IPS-20b (cell line): ENCODE results near the gene TMEM60.

Experiments used
- H3K27ac ChIP-seq: one replicate; pipeline ENCODE4 v1.5.1; 2013; ENCODE audit warnings: low read length
- H3K27me3 ChIP-seq: 2 replicates; pipeline ENCODE4 v1.6.1; 2013; ENCODE audit warnings: mild to moderate bottlenecking, low read length, inconsistent platforms; ENCODE audit not compliant: insufficient read depth
- H3K36me3 ChIP-seq: 2 replicates; pipeline ENCODE4 v1.6.1; 2013; ENCODE audit warnings: low read depth, mild to moderate bottlenecking, inconsistent platforms, low read length, moderate library complexity; ENCODE audit not compliant: insufficient read depth
- H3K4me1 ChIP-seq: 2 replicates; pipeline ENCODE4 v1.6.1; 2013; ENCODE audit warnings: mild to moderate bottlenecking, control low read depth, inconsistent platforms, low read length, moderate library complexity; ENCODE audit not compliant: insufficient read depth
- H3K4me3 ChIP-seq: 2 replicates; pipeline ENCODE4 v1.5.1; 2013; ENCODE audit warnings: mild to moderate bottlenecking, low read length, inconsistent platforms
- H3K9ac ChIP-seq: 2 replicates; pipeline ENCODE4 v1.6.1; 2013; ENCODE audit warnings: low read depth, mild to moderate bottlenecking, inconsistent platforms, low read length, moderate library complexity
- H3K9me3 ChIP-seq: 2 replicates; pipeline ENCODE4 v1.6.1; 2013; ENCODE audit warnings: mild to moderate bottlenecking, low read depth, low read length, inconsistent platforms; ENCODE audit not compliant: insufficient read depth

Gene TMEM60

GRCh38 chr7:77830649-77831355, 32.6 kb upstream of the TMEM60 start:
- Histone ChIP-seq H3K4me1 (no peaks in the 10 kb centered on the region), H3K9ac (no peak overlapping the region), H3K4me3 (no peak overlapping the region), H3K27me3 (no peaks in the 10 kb centered on the region), H3K9me3 (no peaks in the 10 kb centered on the region), H3K36me3 (no peaks in the 10 kb centered on the region), H3K27ac (no peak overlapping the region)

- H3K27me3 ChIP-seq: no peaks in the 10 kb centered on the region
- H3K9ac ChIP-seq: no peak overlapping the region
- no peak overlapping the region for H3K27ac ChIP-seq
- no peak overlapping the region for H3K4me3 ChIP-seq
- no peaks in the 10 kb centered on the region for H3K36me3 ChIP-seq
- no peaks in the 10 kb centered on the region for H3K4me1 ChIP-seq
- H3K9me3 ChIP-seq: no peaks in the 10 kb centered on the region
Observed at GRCh38 chr7:77827999-77828398, 29.8 kb upstream of the TMEM60 start.

- Histone ChIP-seq H3K4me1 (no peaks in the 10 kb centered on the region), H3K27ac (no peak overlapping the region), H3K9me3 (peaks cover 5% of the 10 kb centered on the region), H3K4me3 (no peak overlapping the region), H3K36me3 (no peaks in the 10 kb centered on the region), H3K27me3 (no peaks in the 10 kb centered on the region), H3K9ac (no peak overlapping the region)
Observed at GRCh38 chr7:77826300-77826699, 28.1 kb upstream of the TMEM60 start.

GRCh38 chr7:77825131-77825530, 26.9 kb upstream of the TMEM60 start:
- Histone ChIP-seq H3K36me3 (peaks cover 7% of the 10 kb centered on the region; the same call in 1 of the 2 replicates), H3K4me1 (no peaks in the 10 kb centered on the region), H3K27me3 (no peaks in the 10 kb centered on the region), H3K9me3 (peaks cover 17% of the 10 kb centered on the region), H3K27ac (no peak overlapping the region), H3K9ac (no peak overlapping the region), H3K4me3 (no peak overlapping the region)

GRCh38 chr7:77824636-77825035, 26.4 kb upstream of the TMEM60 start:
- Histone ChIP-seq H3K27ac (no peak overlapping the region), H3K27me3 (no peaks in the 10 kb centered on the region), H3K4me3 (no peak overlapping the region), H3K4me1 (no peaks in the 10 kb centered on the region), H3K36me3 (peaks cover 9% of the 10 kb centered on the region; the same call in 1 of the 2 replicates), H3K9ac (no peak overlapping the region), H3K9me3 (peaks cover 19% of the 10 kb centered on the region)

GRCh38 chr7:77823787-77824186, 25.6 kb upstream of the TMEM60 start:
- peaks cover 9% of the 10 kb centered on the region; the same call in 1 of the 2 replicates for H3K36me3 ChIP-seq
- no peak overlapping the region for H3K4me3 ChIP-seq
- H3K9ac ChIP-seq: no peak overlapping the region
- H3K9me3 ChIP-seq: peaks cover 19% of the 10 kb centered on the region
- H3K27ac ChIP-seq: no peak overlapping the region
- H3K4me1 ChIP-seq: no peaks in the 10 kb centered on the region
- H3K27me3 ChIP-seq: no peaks in the 10 kb centered on the region

GRCh38 chr7:77822269-77822668, 24.0 kb upstream of the TMEM60 start:
- H3K36me3 ChIP-seq: peaks cover 9% of the 10 kb centered on the region; the same call in 1 of the 2 replicates
- no peaks in the 10 kb centered on the region for H3K27me3 ChIP-seq
- H3K4me3 ChIP-seq: no peak overlapping the region
- H3K9ac ChIP-seq: no peak overlapping the region
- H3K27ac ChIP-seq: no peak overlapping the region
- H3K4me1 ChIP-seq: no peaks in the 10 kb centered on the region
- H3K9me3 ChIP-seq: peaks cover 19% of the 10 kb centered on the region

GRCh38 chr7:77820967-77821366, 22.7 kb upstream of the TMEM60 start:
- Histone ChIP-seq H3K4me3 (no peak overlapping the region), H3K27ac (no peak overlapping the region), H3K27me3 (no peaks in the 10 kb centered on the region), H3K9ac (no peak overlapping the region), H3K9me3 (peaks cover 19% of the 10 kb centered on the region), H3K36me3 (peaks cover 9% of the 10 kb centered on the region; the same call in 1 of the 2 replicates), H3K4me1 (no peaks in the 10 kb centered on the region)

GRCh38 chr7:77819021-77819420, 20.8 kb upstream of the TMEM60 start:
- no peaks in the 10 kb centered on the region for H3K27me3 ChIP-seq
- no peaks in the 10 kb centered on the region for H3K4me1 ChIP-seq
- peaks cover 19% of the 10 kb centered on the region for H3K9me3 ChIP-seq
- H3K9ac ChIP-seq: no peak overlapping the region
- peaks cover 9% of the 10 kb centered on the region; the same call in 1 of the 2 replicates for H3K36me3 ChIP-seq
- H3K4me3 ChIP-seq: no peak overlapping the region
- no peak overlapping the region for H3K27ac ChIP-seq

GRCh38 chr7:77813180-77813579, 14.9 kb upstream of the TMEM60 start:
- Histone ChIP-seq H3K4me1 (no peaks in the 10 kb centered on the region), H3K9me3 (no peaks in the 10 kb centered on the region), H3K9ac (no peak overlapping the region), H3K36me3 (no peaks in the 10 kb centered on the region), H3K4me3 (no peak overlapping the region), H3K27me3 (no peaks in the 10 kb centered on the region), H3K27ac (no peak overlapping the region)

- Histone ChIP-seq H3K27ac (no peak overlapping the region), H3K36me3 (no peaks in the 10 kb centered on the region), H3K9ac (no peak overlapping the region), H3K4me1 (no peaks in the 10 kb centered on the region), H3K27me3 (no peaks in the 10 kb centered on the region), H3K9me3 (peaks cover 6% of the 10 kb centered on the region; the same call in 1 of the 2 replicates), H3K4me3 (no peak overlapping the region)
Observed at GRCh38 chr7:77812290-77812685, 14.1 kb upstream of the TMEM60 start.

- Histone ChIP-seq H3K4me1 (no peaks in the 10 kb centered on the region), H3K4me3 (no peak overlapping the region), H3K9ac (no peak overlapping the region), H3K36me3 (no peaks in the 10 kb centered on the region), H3K27me3 (no peaks in the 10 kb centered on the region), H3K9me3 (peaks cover 9% of the 10 kb centered on the region; the same call in 1 of the 2 replicates), H3K27ac (no peak overlapping the region)
Observed at GRCh38 chr7:77811516-77812289, 13.5 kb upstream of the TMEM60 start.
